ENCODE measurements around the gene GNB1. TPM values are rescaled to one million over a fixed set of nuclear protein-coding genes. Genes with fewer than 3 reads are reported as not detected.

GNB1 gene
- total and polyA plus RNA-seq, 9 of the 15 experiments (the other 6 are each of a cell fraction or from before 2014, with no cell fraction given), result 34.3 to 388 (median 114) TPM

DNA sequence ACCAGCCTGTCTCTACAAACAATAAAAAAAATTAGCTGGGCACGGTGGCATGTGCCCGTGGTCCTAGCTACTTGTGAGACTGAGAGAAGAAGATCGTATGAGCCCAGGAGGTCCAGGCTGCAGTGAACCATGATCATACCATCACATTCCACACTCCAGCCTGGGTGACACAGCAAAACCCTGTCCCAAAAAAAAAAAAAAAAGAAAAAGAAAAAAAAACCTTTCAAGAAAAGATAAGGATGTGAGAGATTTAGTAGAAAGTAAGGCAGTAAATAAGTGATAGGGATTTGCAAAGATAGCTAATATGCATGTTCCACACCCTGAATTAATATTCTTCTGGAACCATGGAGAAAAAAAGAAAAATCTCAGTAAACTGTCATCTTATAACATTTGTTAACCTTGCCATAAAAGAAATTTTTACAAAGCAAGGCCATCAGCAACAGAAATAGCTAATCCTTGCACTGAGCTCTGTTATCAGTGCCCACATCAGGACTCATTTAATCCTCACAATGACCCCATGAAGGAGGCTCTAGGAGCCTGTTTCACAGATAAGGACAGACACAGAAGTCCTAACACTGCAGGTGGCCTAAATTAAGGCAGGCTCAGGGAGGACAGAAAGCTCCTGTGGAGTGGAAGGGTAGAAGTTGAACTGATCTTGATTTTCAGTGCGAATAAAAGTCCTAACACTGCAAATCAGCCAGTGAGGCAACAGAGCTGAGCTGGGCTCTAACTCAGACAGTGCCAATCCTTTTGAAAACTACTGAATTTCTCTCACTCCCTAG lies 7.6 kb downstream of the GNB1 start (continued):
- peak; percentile 38 to 96; a peak in 3 of 4 replicates for TF ChIP-seq HDAC1 (IDR thresholded peaks at IDR 0.05)
- TF ChIP-seq ELF2 (CRISPR knock-in tag; IDR thresholded peaks at IDR 0.05), result no peak
- no peak for TF ChIP-seq TEAD2 (tag; IDR thresholded peaks at IDR 0.05)
- TF ChIP-seq PHB (CRISPR knock-in tag; IDR thresholded peaks at IDR 0.05), result no peak
- TF ChIP-seq ZBTB1 (CRISPR knock-in tag; IDR thresholded peaks at IDR 0.05; ENCODE audit: borderline replicate concordance, low read depth), result no peak
- TF ChIP-seq RBFOX2 (IDR thresholded peaks at IDR 0.05; ENCODE audit: low read depth, low read length), result no peak
- TF ChIP-seq ZNF224 (CRISPR knock-in tag; IDR thresholded peaks at IDR 0.05), result no peak
- TF ChIP-seq, protein P1, sequence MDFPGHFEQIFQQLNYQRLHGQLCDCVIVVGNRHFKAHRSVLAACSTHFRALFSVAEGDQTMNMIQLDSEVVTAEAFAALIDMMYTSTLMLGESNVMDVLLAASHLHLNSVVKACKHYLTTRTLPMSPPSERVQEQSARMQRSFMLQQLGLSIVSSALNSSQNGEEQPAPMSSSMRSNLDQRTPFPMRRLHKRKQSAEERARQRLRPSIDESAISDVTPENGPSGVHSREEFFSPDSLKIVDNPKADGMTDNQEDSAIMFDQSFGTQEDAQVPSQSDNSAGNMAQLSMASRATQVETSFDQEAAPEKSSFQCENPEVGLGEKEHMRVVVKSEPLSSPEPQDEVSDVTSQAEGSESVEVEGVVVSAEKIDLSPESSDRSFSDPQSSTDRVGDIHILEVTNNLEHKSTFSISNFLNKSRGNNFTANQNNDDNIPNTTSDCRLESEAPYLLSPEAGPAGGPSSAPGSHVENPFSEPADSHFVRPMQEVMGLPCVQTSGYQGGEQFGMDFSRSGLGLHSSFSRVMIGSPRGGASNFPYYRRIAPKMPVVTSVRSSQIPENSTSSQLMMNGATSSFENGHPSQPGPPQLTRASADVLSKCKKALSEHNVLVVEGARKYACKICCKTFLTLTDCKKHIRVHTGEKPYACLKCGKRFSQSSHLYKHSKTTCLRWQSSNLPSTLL (IDR thresholded peaks at IDR 0.05), result no peak
- no peak for TF ChIP-seq SREBF1 (IDR thresholded peaks at IDR 0.05; ENCODE audit: borderline replicate concordance, low read depth, low read length)
- no peak for TF ChIP-seq TCFL5 (CRISPR knock-in tag; conservative IDR thresholded peaks at IDR 0.05)
- no peak for TF ChIP-seq ZNF431 (CRISPR knock-in tag; IDR thresholded peaks at IDR 0.05)
- TF ChIP-seq, protein P2, sequence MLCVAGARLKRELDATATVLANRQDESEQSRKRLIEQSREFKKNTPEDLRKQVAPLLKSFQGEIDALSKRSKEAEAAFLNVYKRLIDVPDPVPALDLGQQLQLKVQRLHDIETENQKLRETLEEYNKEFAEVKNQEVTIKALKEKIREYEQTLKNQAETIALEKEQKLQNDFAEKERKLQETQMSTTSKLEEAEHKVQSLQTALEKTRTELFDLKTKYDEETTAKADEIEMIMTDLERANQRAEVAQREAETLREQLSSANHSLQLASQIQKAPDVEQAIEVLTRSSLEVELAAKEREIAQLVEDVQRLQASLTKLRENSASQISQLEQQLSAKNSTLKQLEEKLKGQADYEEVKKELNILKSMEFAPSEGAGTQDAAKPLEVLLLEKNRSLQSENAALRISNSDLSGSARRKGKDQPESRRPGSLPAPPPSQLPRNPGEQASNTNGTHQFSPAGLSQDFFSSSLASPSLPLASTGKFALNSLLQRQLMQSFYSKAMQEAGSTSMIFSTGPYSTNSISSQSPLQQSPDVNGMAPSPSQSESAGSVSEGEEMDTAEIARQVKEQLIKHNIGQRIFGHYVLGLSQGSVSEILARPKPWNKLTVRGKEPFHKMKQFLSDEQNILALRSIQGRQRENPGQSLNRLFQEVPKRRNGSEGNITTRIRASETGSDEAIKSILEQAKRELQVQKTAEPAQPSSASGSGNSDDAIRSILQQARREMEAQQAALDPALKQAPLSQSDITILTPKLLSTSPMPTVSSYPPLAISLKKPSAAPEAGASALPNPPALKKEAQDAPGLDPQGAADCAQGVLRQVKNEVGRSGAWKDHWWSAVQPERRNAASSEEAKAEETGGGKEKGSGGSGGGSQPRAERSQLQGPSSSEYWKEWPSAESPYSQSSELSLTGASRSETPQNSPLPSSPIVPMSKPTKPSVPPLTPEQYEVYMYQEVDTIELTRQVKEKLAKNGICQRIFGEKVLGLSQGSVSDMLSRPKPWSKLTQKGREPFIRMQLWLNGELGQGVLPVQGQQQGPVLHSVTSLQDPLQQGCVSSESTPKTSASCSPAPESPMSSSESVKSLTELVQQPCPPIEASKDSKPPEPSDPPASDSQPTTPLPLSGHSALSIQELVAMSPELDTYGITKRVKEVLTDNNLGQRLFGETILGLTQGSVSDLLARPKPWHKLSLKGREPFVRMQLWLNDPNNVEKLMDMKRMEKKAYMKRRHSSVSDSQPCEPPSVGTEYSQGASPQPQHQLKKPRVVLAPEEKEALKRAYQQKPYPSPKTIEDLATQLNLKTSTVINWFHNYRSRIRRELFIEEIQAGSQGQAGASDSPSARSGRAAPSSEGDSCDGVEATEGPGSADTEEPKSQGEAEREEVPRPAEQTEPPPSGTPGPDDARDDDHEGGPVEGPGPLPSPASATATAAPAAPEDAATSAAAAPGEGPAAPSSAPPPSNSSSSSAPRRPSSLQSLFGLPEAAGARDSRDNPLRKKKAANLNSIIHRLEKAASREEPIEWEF (CRISPR knock-in tag; IDR thresholded peaks at IDR 0.05), result no peak
- TF ChIP-seq MTF1 (CRISPR knock-in tag; IDR thresholded peaks at IDR 0.05; ENCODE audit: borderline replicate concordance), result no peak
- peak; percentile 72 for TF ChIP-seq ESRRA (IDR thresholded peaks at IDR 0.05; ENCODE audit: borderline replicate concordance, low read depth)
- TF ChIP-seq ZFP1 (CRISPR knock-in tag; IDR thresholded peaks at IDR 0.05), result no peak
- no peak for TF ChIP-seq ZNF75A (CRISPR knock-in tag; IDR thresholded peaks at IDR 0.05)
- no peak for TF ChIP-seq KLF6 (CRISPR knock-in tag; IDR thresholded peaks at IDR 0.05; ENCODE audit: borderline replicate concordance)
- peak; percentile 77 for TF ChIP-seq EP300 (IDR thresholded peaks at IDR 0.05; ENCODE audit: low read length)
- TF ChIP-seq HNRNPL (IDR thresholded peaks at IDR 0.05; ENCODE audit: low read depth, low read length), result no peak
- peak; percentile 89 for TF ChIP-seq ZNF384 (IDR thresholded peaks at IDR 0.05; ENCODE audit: low read depth, low read length)
- TF ChIP-seq C11orf30 (IDR thresholded peaks at IDR 0.05; ENCODE audit: low read depth), result peak; percentile 83
- no peak for TF ChIP-seq ZNF77 (CRISPR knock-in tag; IDR thresholded peaks at IDR 0.05)
- TF ChIP-seq NFE2L1 (tag; IDR thresholded peaks at IDR 0.05; ENCODE audit: borderline replicate concordance, low read depth), result peak; percentile 27; the same call in 1 of the 2 replicates
- peak; percentile 85; the same call in 1 of the 2 replicates for TF ChIP-seq MTA1 (IDR thresholded peaks at IDR 0.05; ENCODE audit: borderline replicate concordance)
